OCI-LY7 (cell line): Measurements from ENCODE around the gene APOA4. TPM values are rescaled to one million over a fixed set of nuclear protein-coding genes. Genes with fewer than 3 reads are reported as not detected.

ENCODE experiments used
- BruUV-seq: library from RNA; stranded (reverse); fragments of 400-500 nt; replicated peaks from 2 replicates; lab custom pipeline; 2021; lab: Mats Ljungman, UMichigan
- CTCF ChIA-PET: fragments of 300-600 bp; sonication (Branson Sonifier 250); formaldehyde crosslinking; loops from one replicate; lab custom pipeline; 2022; ENCODE audit warnings: antibody characterized with exemption; ENCODE audit not compliant: unreplicated experiment; lab: Charles Lee
- POLR2A ChIA-PET: fragments of 300-600 bp; sonication (Branson Sonifier 250); formaldehyde crosslinking; loops from one replicate; lab custom pipeline; 2022; ENCODE audit warnings: antibody characterized with exemption; lab: Charles Lee
- DNase-seq: peaks from one replicate; pipeline ENCODE4 v3.0.0-alpha.2; 2015; ENCODE audit warnings: low spot score
- H2AFZ ChIP-seq: fragments of 200-600 bp; sonication (generic), shearing (Covaris generic); 2 replicates; pipeline ENCODE4 v1.6.1; 2014; ENCODE audit warnings: mild to moderate bottlenecking, antibody characterized with exemption, low read length, moderate library complexity
- H3K27ac ChIP-seq: fragments of 200-600 bp; sonication (generic); 2 replicates; pipeline ENCODE4 v1.5.1; 2014; ENCODE audit warnings: mixed run types, low read depth, mild to moderate bottlenecking, moderate library complexity, low read length, inconsistent platforms; ENCODE audit not compliant: poor library complexity, severe bottlenecking
- H3K36me3 ChIP-seq: fragments of 200-600 bp; sonication (generic); 2 replicates; pipeline ENCODE4 v1.6.1; 2014; ENCODE audit warnings: mild to moderate bottlenecking, antibody characterized with exemption, low read length, moderate library complexity, mixed read lengths; ENCODE audit not compliant: insufficient read depth
- H3K4me1 ChIP-seq: fragments of 200-600 bp; sonication (generic); 2 replicates; pipeline ENCODE4 v1.5.1; 2014; ENCODE audit warnings: mild to moderate bottlenecking, low read length; ENCODE audit not compliant: insufficient read depth, poor library complexity, severe bottlenecking
- H3K4me2 ChIP-seq: fragments of 200-600 bp; sonication (generic); 2 replicates; pipeline ENCODE4 v1.6.1; 2014; ENCODE audit warnings: mild to moderate bottlenecking, low read length
- H3K4me3 ChIP-seq: fragments of 200-600 bp; sonication (generic); 2 replicates; pipeline ENCODE4 v1.5.1; 2014; ENCODE audit warnings: mild to moderate bottlenecking, low read depth, low read length; ENCODE audit not compliant: poor library complexity, severe bottlenecking
- H3K79me2 ChIP-seq: fragments of 200-600 bp; sonication (generic); 2 replicates; pipeline ENCODE4 v1.6.1; 2016; ENCODE audit warnings: low read depth, mild to moderate bottlenecking, low read length, moderate library complexity, mixed read lengths; ENCODE audit not compliant: insufficient read depth
- H3K9me2 ChIP-seq: fragments of 200-600 bp; sonication (generic); 2 replicates; pipeline ENCODE4 v1.6.1; 2016; ENCODE audit warnings: mild to moderate bottlenecking, low read length, mixed read lengths; ENCODE audit not compliant: insufficient read depth
- H3K9me3 ChIP-seq: fragments of 200-600 bp; sonication (generic); 2 replicates; pipeline ENCODE4 v1.6.1; 2014; ENCODE audit warnings: mild to moderate bottlenecking, mixed run types, low read length, mixed read lengths
- H4K20me1 ChIP-seq: fragments of 200-600 bp; sonication (generic); 2 replicates; pipeline ENCODE4 v1.6.1; 2014; ENCODE audit warnings: mild to moderate bottlenecking, antibody characterized with exemption, low read length, moderate library complexity, mixed read lengths; ENCODE audit not compliant: insufficient read depth
- CTCF ChIP-seq: fragments of 200-600 bp; sonication (generic); conservative IDR thresholded peaks from 2 replicates; pipeline ENCODE4 v1.5.1; 2014; ENCODE audit warnings: mild to moderate bottlenecking, antibody characterized with exemption, low read length, moderate library complexity, mixed read lengths
- EZH2phosphoT487 ChIP-seq: fragments of 200-600 bp; sonication (generic); IDR thresholded peaks from 2 replicates; pipeline ENCODE4 v1.6.1; 2018; ENCODE audit warnings: low read depth, borderline replicate concordance, mild to moderate bottlenecking, mixed run types, antibody characterized with exemption, low read length, moderate library complexity, mixed read lengths
- intact Hi-C: fragments of 100-400 bp; cut with micrococcal nuclease; formaldehyde crosslinking; loops from one replicate; pipeline ENCODE4 v1.10.0; 2022; ENCODE audit not compliant: unreplicated experiment
- total RNA-seq, 2 experiments: library from RNA; depleted of rRNA in 1 of 2; stranded (reverse); fragments of >200 nt in 1 of 2; shearing (Covaris generic) in 1 of 2; gene quantifications; 2 replicates each; pipeline ENCODE4 v1.2.3, GENCODE V29; 2014 to 2022

The APOA4 gene
- total RNA-seq, 2 experiments from 2014 or later = not detected

- BruUV-seq = no TSS peak
- intact Hi-C loops = no loop called here
- H3K9me2 ChIP-seq = no peaks in the 10 kb centered on the region
- H3K9me3 ChIP-seq = no peaks in the 10 kb centered on the region
- H2AFZ ChIP-seq = no peak overlapping the region
- CTCF ChIA-PET = interaction anchor here (1.1 kb wide), 1 partner anchor 13 kb away, joined by 3 read pairs; no protein-coding TSS in a partner anchor
- DNase-seq = no peak
- TF ChIP-seq EZH2phosphoT487 (no peak), CTCF (no peak)
- H4K20me1 ChIP-seq = no peaks in the 10 kb centered on the region
- no peak overlapping the region for H3K4me3 ChIP-seq
- peaks cover 26% of the 10 kb centered on the region for H3K4me1 ChIP-seq
- H3K79me2 ChIP-seq = peaks cover 4% of the 10 kb centered on the region
- peaks cover 62% of the 10 kb centered on the region for H3K36me3 ChIP-seq
- POLR2A ChIA-PET = interaction anchor here (2.1 kb wide), 1 partner anchor 10 kb away, joined by 11 read pairs; the partner anchor contains the start of gene ZPR1
- H3K4me2 ChIP-seq = no peak overlapping the region
- peak overlapping the region; percentile 3 for H3K27ac ChIP-seq
These were observed 46.0 kb downstream of the APOA4 start for GRCh38 chr11:116777056-116777455.

- no TSS peak for BruUV-seq
- Histone ChIP-seq H3K4me3 (no peak overlapping the region), H4K20me1 (no peaks in the 10 kb centered on the region), H3K9me2 (no peaks in the 10 kb centered on the region), H3K79me2 (peaks cover 9% of the 10 kb centered on the region), H3K4me1 (peaks cover 28% of the 10 kb centered on the region), H3K9me3 (no peaks in the 10 kb centered on the region), H3K4me2 (no peak overlapping the region), H3K36me3 (peaks cover 57% of the 10 kb centered on the region), H3K27ac (peak overlapping the region; percentile 3), H2AFZ (no peak overlapping the region)
- intact Hi-C loops = no loop called here
- ChIA-PET POLR2A (interaction anchor here (2.1 kb wide), 1 partner anchor 11 kb away, joined by 11 read pairs; the partner anchor contains the start of gene ZPR1), CTCF (interaction anchor here (1.1 kb wide), 1 partner anchor 14 kb away, joined by 3 read pairs; no protein-coding TSS in a partner anchor)
- peak; percentile 5 for DNase-seq
- TF ChIP-seq EZH2phosphoT487 (no peak), CTCF (no peak)
These were observed 46.6 kb downstream of the APOA4 start for GRCh38 chr11:116776522-116776984.

- H3K79me2 ChIP-seq = peaks cover 15% of the 10 kb centered on the region
- no peaks in the 10 kb centered on the region for H3K9me3 ChIP-seq
- no peak overlapping the region for H2AFZ ChIP-seq
- BruUV-seq = no TSS peak
- DNase-seq = no peak
- H3K4me2 ChIP-seq = no peak overlapping the region
- peaks cover 34% of the 10 kb centered on the region for H3K4me1 ChIP-seq
- H3K9me2 ChIP-seq = no peaks in the 10 kb centered on the region
- peak overlapping the region; percentile 3 for H3K27ac ChIP-seq
- intact Hi-C loops = no loop called here
- H4K20me1 ChIP-seq = no peaks in the 10 kb centered on the region
- no peak for TF ChIP-seq EZH2phosphoT487
- TF ChIP-seq CTCF = no peak
- ChIA-PET POLR2A (interaction anchor here (0.6 kb wide), 1 partner anchor 603 kb away, joined by 3 read pairs; no protein-coding TSS in a partner anchor), CTCF (no interaction called here)
- peaks cover 51% of the 10 kb centered on the region for H3K36me3 ChIP-seq
- H3K4me3 ChIP-seq = no peak overlapping the region
These were observed 47.1 kb downstream of the APOA4 start for GRCh38 chr11:116775975-116776374.
